GM21390 (cell line): Measurements from ENCODE around the gene PREX1.

Source experiments
- ATAC-seq: cut with Tn5 transposase; IDR thresholded peaks from one replicate; pipeline ENCODE4 v1.9.1; 2021; ENCODE audit not compliant: unreplicated experiment

Gene PREX1

GRCh38 chr20:48642105-48642880 is 185.5 kb downstream of the PREX1 start:
- ATAC-seq, result no peak

- ATAC-seq, result no peak
Measured at GRCh38 chr20:48640871-48641270, 186.9 kb downstream of the PREX1 start.

- no peak for ATAC-seq
Measured at GRCh38 chr20:48639899-48640298, 187.9 kb downstream of the PREX1 start.

GRCh38 chr20:48638546-48638945 is 189.3 kb downstream of the PREX1 start:
- no peak for ATAC-seq

GRCh38 chr20:48637461-48637860 is 190.3 kb downstream of the PREX1 start:
- no peak for ATAC-seq

GRCh38 chr20:48636301-48636700 is 191.5 kb downstream of the PREX1 start:
- no peak for ATAC-seq

GRCh38 chr20:48635791-48636267 is 192.0 kb downstream of the PREX1 start:
- ATAC-seq, result no peak

GRCh38 chr20:48635361-48635760 is 192.4 kb downstream of the PREX1 start:
- no peak for ATAC-seq

- no peak for ATAC-seq
Measured at GRCh38 chr20:48634641-48635040, 193.2 kb downstream of the PREX1 start.

GRCh38 chr20:48633620-48634257 is 194.1 kb downstream of the PREX1 start:
- ATAC-seq, result no peak

GRCh38 chr20:48632825-48633619 is 194.8 kb downstream of the PREX1 start:
- no peak for ATAC-seq

GRCh38 chr20:48632017-48632824 is 195.6 kb downstream of the PREX1 start:
- ATAC-seq, result no peak

- no peak for ATAC-seq
Measured at GRCh38 chr20:48631114-48632016, 196.4 kb downstream of the PREX1 start.

- no peak for ATAC-seq
Measured at GRCh38 chr20:48630342-48631075, 197.3 kb downstream of the PREX1 start.

- no peak for ATAC-seq
Measured at GRCh38 chr20:48629960-48630315, 197.9 kb downstream of the PREX1 start.

GRCh38 chr20:48629069-48629959 is 198.5 kb downstream of the PREX1 start:
- ATAC-seq, result no peak

- ATAC-seq, result no peak
Measured at GRCh38 chr20:48627737-48628128, 200.1 kb downstream of the PREX1 start.
